ENCODE data around the gene WDR91. TPM values are rescaled to one million over a fixed set of nuclear protein-coding genes. Genes with fewer than 3 reads are reported as not detected.

WDR91 gene
- total RNA-seq, 1 experiment from 2014 or later = 8.4 TPM

- no peaks in the 10 kb centered on the region for H3K9me3 ChIP-seq (ENCODE audit: insufficient read depth, low read depth)
- POLR2A ChIA-PET (ENCODE audit: unreplicated experiment) = no interaction called here
- intact Hi-C loops (cut with micrococcal nuclease; ENCODE audit: unreplicated experiment) = loop anchor here (10.0 kb wide), 1 partner anchor 159 kb away; the partner anchor contains the start of gene AGBL3
- CTCF ChIA-PET = interaction anchor here (0.6 kb wide), 1 partner anchor 1351 kb away, joined by 8 read pairs; no protein-coding TSS in a partner anchor
- H4K20me1 ChIP-seq (ENCODE audit: insufficient read depth) = no peaks in the 10 kb centered on the region
- H3K27me3 ChIP-seq (ENCODE audit: insufficient read depth, low read depth) = no peaks in the 10 kb centered on the region
- no peak for DNase-seq
- no peak overlapping the region for H3K27ac ChIP-seq
- H2AFZ ChIP-seq = no peak overlapping the region
- H3K4me3 ChIP-seq = no peak overlapping the region
- no peaks in the 10 kb centered on the region for H3K36me3 ChIP-seq (ENCODE audit: low read depth)
- H3K79me2 ChIP-seq (ENCODE audit: low read depth) = no peaks in the 10 kb centered on the region
- no peak for TF ChIP-seq CTCF (conservative IDR thresholded peaks at IDR 0.05)
- no peak for TF ChIP-seq EZH2 (IDR thresholded peaks at IDR 0.05; ENCODE audit: low read depth)
- no TSS peak for BruUV-seq (replicated peaks)
- peaks cover 6% of the 10 kb centered on the region; the same call in 1 of the 2 replicates for H3K4me1 ChIP-seq (replicated peaks; ENCODE audit: insufficient read depth)
- H3K4me2 ChIP-seq = no peak overlapping the region
- H3F3A ChIP-seq (ENCODE audit: insufficient read depth, low read depth) = peaks cover 6% of the 10 kb centered on the region; the same call in 1 of the 2 replicates
- H3K9me2 ChIP-seq (ENCODE audit: insufficient read depth) = no peaks in the 10 kb centered on the region
Measured at GRCh38 chr7:135143885-135144668, 67.2 kb downstream of the WDR91 start.

Small RNA genes within 50 kb of the gene (microRNA-seq; reads per million reads assigned to microRNA genes)
- not detected for gene MIR6509 (ENCODE audit: borderline number of aligned reads, borderline replicate concordance)

Other genes with a start within 250 kb of the WDR91 start
- gene AGBL3, start 225.0 kb downstream of the WDR91 start, total RNA-seq (2021) = 3.2 and 4.3 TPM in 2 replicates
- 0.25 and 0.92 TPM in 2 replicates for gene TMEM140, start 63.5 kb downstream of the WDR91 start, total RNA-seq (2021)
- gene CYREN, start 40.8 kb downstream of the WDR91 start, total RNA-seq (2021) = 70.5 and 76.0 TPM in 2 replicates
- not detected in 2 replicates for gene STRA8, start 22.3 kb upstream of the WDR91 start, total RNA-seq (2021)